HG02852 (cell line): ENCODE data around the gene COA3.

Experiments used
- ATAC-seq: cut with Tn5 transposase; IDR thresholded peaks from one replicate; pipeline ENCODE4 v1.9.1; 2021; ENCODE audit warnings: mild to moderate bottlenecking, moderate library complexity; ENCODE audit not compliant: unreplicated experiment

COA3 gene

GRCh38 chr17:42754782-42755181, 43.7 kb downstream of the COA3 start:
- ATAC-seq, result no peak

- ATAC-seq, result no peak
Observed at GRCh38 chr17:42751628-42752027, 46.9 kb downstream of the COA3 start.

GRCh38 chr17:42750739-42751344, 47.7 kb downstream of the COA3 start:
- no peak for ATAC-seq

GRCh38 chr17:42748908-42749798, 49.4 kb downstream of the COA3 start:
- ATAC-seq, result no peak

- ATAC-seq, result no peak
Observed at GRCh38 chr17:42748202-42748907, 50.1 kb downstream of the COA3 start.
